Pancreas (tissue), 10 donors: ENCODE measurements around the gene CRABP2. TPM values are rescaled to one million over a fixed set of nuclear protein-coding genes. Genes with fewer than 3 reads are reported as not detected.
A peak's percentile ranks its signal among the peaks of the same experiment; 100 is the strongest.

ENCODE experiments used
- ATAC-seq, 4 donors: fragments of 200-7000 bp; cut with Tn5 transposase; one replicate each; pipeline versions ENCODE4 v1.8.0 to v1.9.1; 2020; ENCODE audit warnings: mild to moderate bottlenecking in 4 of 4, moderate library complexity in 4 of 4
- DNase-seq, 6 donors: peaks; one replicate each; pipeline ENCODE4 v3.0.0-alpha.2; 2020
- FAIRE-seq: peaks from 2 replicates; lab custom pipeline; 2012; peaks lifted over from hg19 to GRCh38; lab: Jason Lieb, UNC
- H3K27ac ChIP-seq, 4 donors: fragments of 200-600 bp; sonication (generic); 1 replicate in 3 of 4; 2 replicates in 1 of 4; pipeline versions ENCODE4 v1.5.0 to v1.8.0; 2020
- H3K27me3 ChIP-seq, 4 donors: fragments of 200-600 bp; one replicate each; pipeline ENCODE4 v1.8.0; 2021
- H3K36me3 ChIP-seq, 3 donors: fragments of 200-600 bp; sonication (generic) in 1 of 3; one replicate each; pipeline versions ENCODE4 v1.5.0 to v1.8.0; 2020 to 2021
- H3K4me1 ChIP-seq, 3 donors: fragments of 200-600 bp; one replicate each; pipeline ENCODE4 v1.8.0; 2021
- H3K4me3 ChIP-seq, 4 donors: fragments of 200-600 bp; sonication (generic) in 2 of 4; one replicate each; pipeline versions ENCODE4 v1.5.0 to v1.8.0; 2020 to 2021
- H3K9me3 ChIP-seq, 4 donors: fragments of 200-600 bp; one replicate each; pipeline ENCODE4 v1.8.0; 2021
- CTCF ChIP-seq, 4 donors: fragments of 200-600 bp; sonication (generic) in 3 of 4; IDR thresholded peaks; one replicate each; pipeline versions ENCODE4 v1.5.0 to v1.8.0; 2021; ENCODE audit warnings: antibody characterized with exemption in 4 of 4
- WGBS, 2 donors: extraction: QIAGEN DNeasy Blood & Tissue Kit; methylation state at CpG; one replicate each; pipeline ENCODE4 v1.1.7; 2013; 5-methylcytosine and 5-hydroxymethylcytosine counted together
- intact Hi-C, 3 donors: fragments of 100-400 bp; cut with DNase I; formaldehyde crosslinking; loops; one replicate each; pipeline versions ENCODE4 v1.11.1 to v1.14.2; 2022
- polyA plus RNA-seq, 2 donors: library from polyadenylated mRNA; stranded (reverse); fragments of 200-250 nt; gene quantifications; one replicate each; pipeline ENCODE4 v1.2.3, GENCODE V29; 2013
- total RNA-seq, 6 donors: library from RNA; stranded (reverse); fragmentation: NEBNext Ultra II Directional in 4 of 6; extraction: Animal tissue kit (Norgen Biotek cat#: 25700) in 4 of 6; gene quantifications; one replicate each; pipeline versions ENCODE4 v1.2.1 to v1.2.4, GENCODE V29; 2021 to 2023
- donor health status: healthy with polysubstance abuse.
- donor health status: DM: no; HTN: no; CAD: no; lungs with moderate emphysema.
- donor health status: DM: no; HTN: no; CAD: no.
- donor health status: control.
- donor health status: control.
- donor health status: Bipolar disorder and iron deficiency.
- donor health status: DM: yes; HTN: yes; CAD: no.
- donor health status: DM: no; HTN: no; CAD: no.
- donor health status: DM: no; HTN: no; CAD: no.
- donor health status: DM: yes; HTN: yes; CAD: no.

The CRABP2 gene
- total and polyA plus RNA-seq, 8 donors: 0.38 to 5.0 (median 2.4) TPM

GRCh38 chr1:156658945-156659574 is 46.3 kb downstream of the CRABP2 start:
- intact Hi-C loops: loop anchor here in 2 of 3 donors (2.0 to 5.0 kb wide), 2 partner anchors 34 to 37 kb away; no protein-coding TSS in a partner anchor
- Histone ChIP-seq H3K36me3 (no peaks in the 10 kb centered on the region), H3K27ac (no peak overlapping the region), H3K4me1 (peaks cover 5 to 24% (median 10%) of the 10 kb centered on the region in 3 donors), H3K9me3 (no peaks in the 10 kb centered on the region), H3K27me3 (peaks cover 0 to 6% (median 0%) of the 10 kb centered on the region in 4 donors), H3K4me3 (no peak overlapping the region)
- no peak for DNase-seq
- no peak for ATAC-seq
- FAIRE-seq: no peak
- no peak for TF ChIP-seq CTCF (IDR thresholded peaks at IDR 0.05)
- 57 to 61% methylated on average over 10 of the region's 10 CpGs for WGBS, 2 donors

GRCh38 chr1:156658496-156658895 is 46.9 kb downstream of the CRABP2 start:
- WGBS, 2 donors: 62 to 76% methylated on average over 14 of the region's 14 CpGs
- ATAC-seq (no peak), FAIRE-seq (no peak), DNase-seq (peak in 1 of 6 donors; percentile 48)
- Histone ChIP-seq H3K27me3 (peaks cover 0 to 6% (median 0%) of the 10 kb centered on the region in 4 donors), H3K9me3 (no peaks in the 10 kb centered on the region), H3K4me3 (no peak overlapping the region), H3K4me1 (peaks cover 5 to 24% (median 10%) of the 10 kb centered on the region in 3 donors), H3K27ac (no peak overlapping the region), H3K36me3 (no peaks in the 10 kb centered on the region)
- no peak for TF ChIP-seq CTCF (IDR thresholded peaks at IDR 0.05)
- intact Hi-C loops: loop anchor here in 2 of 3 donors (2.0 to 5.0 kb wide), 2 partner anchors 34 to 36 kb away; no protein-coding TSS in a partner anchor

GRCh38 chr1:156657741-156658319 is 47.6 kb downstream of the CRABP2 start:
- FAIRE-seq: no peak
- no peak overlapping the region for H3K27ac ChIP-seq
- TF ChIP-seq CTCF (IDR thresholded peaks at IDR 0.05): peak in 1 of 4 donors; percentile 4
- intact Hi-C loops: loop anchor here in 2 of 3 donors (2.0 to 5.0 kb wide), 2 partner anchors 33 to 36 kb away; no protein-coding TSS in a partner anchor
- 16% methylated on average over 15 of the region's 15 CpGs for WGBS, 2 donors
- peak overlapping the region in 1 of 4 donors; percentile 18 for H3K4me3 ChIP-seq
- DNase-seq: no peak
- peaks cover 5 to 24% (median 10%) of the 10 kb centered on the region in 3 donors for H3K4me1 ChIP-seq
- no peaks in the 10 kb centered on the region for H3K9me3 ChIP-seq
- H3K27me3 ChIP-seq: peaks cover 0 to 6% (median 0%) of the 10 kb centered on the region in 4 donors
- no peaks in the 10 kb centered on the region for H3K36me3 ChIP-seq
- ATAC-seq: no peak

- Histone ChIP-seq H3K27me3 (peaks cover 0 to 6% (median 0%) of the 10 kb centered on the region in 4 donors), H3K9me3 (no peaks in the 10 kb centered on the region), H3K36me3 (no peaks in the 10 kb centered on the region), H3K27ac (no peak overlapping the region), H3K4me1 (peaks cover 5 to 24% (median 10%) of the 10 kb centered on the region in 3 donors), H3K4me3 (peak overlapping the region in 1 of 4 donors; percentile 18)
- TF ChIP-seq CTCF (IDR thresholded peaks at IDR 0.05): peak; percentile 86 to 94 (median 92)
- intact Hi-C loops: loop anchor here in 1 of 3 donors (5.0 kb wide), 1 partner anchor 35 kb away; no protein-coding TSS in a partner anchor
- 4 to 5% methylated on average over 53 to 54 of the region's 54 CpGs for WGBS, 2 donors
- FAIRE-seq: no peak
- peak; percentile 50 to 72 (median 64) for ATAC-seq
- peak; percentile 40 to 90 (median 81) for DNase-seq
Measured at GRCh38 chr1:156656806-156657740, 48.3 kb downstream of the CRABP2 start.
